ENCODE data around the gene DDX27. TPM values are rescaled to one million over a fixed set of nuclear protein-coding genes. Genes with fewer than 3 reads are reported as not detected.

DDX27 gene
- total RNA-seq, 2 donors from 2014 or later = 10.2 to 20.6 TPM

DNA sequence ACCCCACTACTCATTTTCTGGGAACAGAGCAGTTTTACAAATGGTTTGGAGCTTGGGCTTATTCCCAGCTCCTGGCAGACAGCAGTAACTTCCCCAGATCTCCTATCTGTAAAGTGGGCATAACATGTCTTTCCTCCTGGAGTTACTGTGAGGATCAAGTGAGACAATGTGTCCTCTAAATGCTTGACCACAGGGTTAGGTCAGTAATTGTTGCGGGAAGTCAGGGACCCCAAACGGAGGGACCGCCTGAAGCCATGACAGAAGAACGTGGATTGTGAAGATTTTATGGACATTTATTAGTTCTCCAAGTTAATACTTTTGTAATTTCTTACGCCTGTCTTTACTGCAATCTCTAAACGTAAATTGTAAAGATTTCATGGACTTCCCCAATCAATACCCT lies 73.9 kb downstream of the DDX27 start:
- TF ChIP-seq, protein P1, sequence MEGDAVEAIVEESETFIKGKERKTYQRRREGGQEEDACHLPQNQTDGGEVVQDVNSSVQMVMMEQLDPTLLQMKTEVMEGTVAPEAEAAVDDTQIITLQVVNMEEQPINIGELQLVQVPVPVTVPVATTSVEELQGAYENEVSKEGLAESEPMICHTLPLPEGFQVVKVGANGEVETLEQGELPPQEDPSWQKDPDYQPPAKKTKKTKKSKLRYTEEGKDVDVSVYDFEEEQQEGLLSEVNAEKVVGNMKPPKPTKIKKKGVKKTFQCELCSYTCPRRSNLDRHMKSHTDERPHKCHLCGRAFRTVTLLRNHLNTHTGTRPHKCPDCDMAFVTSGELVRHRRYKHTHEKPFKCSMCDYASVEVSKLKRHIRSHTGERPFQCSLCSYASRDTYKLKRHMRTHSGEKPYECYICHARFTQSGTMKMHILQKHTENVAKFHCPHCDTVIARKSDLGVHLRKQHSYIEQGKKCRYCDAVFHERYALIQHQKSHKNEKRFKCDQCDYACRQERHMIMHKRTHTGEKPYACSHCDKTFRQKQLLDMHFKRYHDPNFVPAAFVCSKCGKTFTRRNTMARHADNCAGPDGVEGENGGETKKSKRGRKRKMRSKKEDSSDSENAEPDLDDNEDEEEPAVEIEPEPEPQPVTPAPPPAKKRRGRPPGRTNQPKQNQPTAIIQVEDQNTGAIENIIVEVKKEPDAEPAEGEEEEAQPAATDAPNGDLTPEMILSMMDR (IDR thresholded peaks at IDR 0.05) = no peak
- no peak overlapping the region for H3K27ac ChIP-seq
- no peak for DNase-seq (ENCODE audit: low spot score)
- H3K4me1 ChIP-seq = no peaks in the 10 kb centered on the region
- H3K4me3 ChIP-seq = no peak overlapping the region
- no peaks in the 10 kb centered on the region for H3K27me3 ChIP-seq
- H3K9me3 ChIP-seq = no peaks in the 10 kb centered on the region
- H3K36me3 ChIP-seq = peaks cover 39% of the 10 kb centered on the region

Other genes with a start within 250 kb of the DDX27 start
- gene CSE1L, start 173.1 kb upstream of the DDX27 start, total RNA-seq = 10 to 100 TPM; 27.0 to 32.0 TPM
- 10 to 100 TPM; 62.9 to 77.0 TPM for gene STAU1, start 31.1 kb upstream of the DDX27 start, total RNA-seq
- 10 to 100 TPM; 20.7 to 33.6 TPM for gene ZNFX1, start 58.6 kb downstream of the DDX27 start, total RNA-seq

Measured in right atrium auricular region (tissue), 2 donors.